GM21576 (cell line): Measurements from ENCODE around the gene AGFG1.
"Not testable (repeated sequence)": the region's sequence is repeated elsewhere in the genome, so short reads cannot be mapped to it uniquely, and the experiment has no call there.

Source experiments
- ATAC-seq: cut with Tn5 transposase; IDR thresholded peaks from one replicate; pipeline ENCODE4 v1.9.1; 2021; ENCODE audit warnings: mild to moderate bottlenecking, moderate library complexity; ENCODE audit not compliant: unreplicated experiment

AGFG1 gene

DNA sequence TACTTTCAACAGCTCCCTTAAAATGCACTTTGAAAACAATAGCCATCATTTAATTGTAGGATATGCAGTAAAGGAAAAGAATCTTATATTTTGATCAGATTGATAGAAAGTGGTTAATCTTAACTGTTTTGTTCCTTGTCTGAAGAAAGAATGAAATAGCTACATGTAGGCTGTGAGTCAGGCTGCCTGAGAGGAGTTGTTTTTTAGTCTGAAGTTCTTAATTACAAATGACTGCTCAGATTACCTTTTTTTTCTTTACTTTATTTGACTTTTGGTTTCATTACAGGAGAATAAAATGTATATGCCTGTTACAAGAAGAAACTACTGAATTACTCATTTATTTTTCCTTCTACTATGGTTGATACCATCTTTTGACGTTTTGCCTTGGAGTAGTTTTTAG is 56.8 kb downstream of the AGFG1 start:
- ATAC-seq, result no peak

DNA sequence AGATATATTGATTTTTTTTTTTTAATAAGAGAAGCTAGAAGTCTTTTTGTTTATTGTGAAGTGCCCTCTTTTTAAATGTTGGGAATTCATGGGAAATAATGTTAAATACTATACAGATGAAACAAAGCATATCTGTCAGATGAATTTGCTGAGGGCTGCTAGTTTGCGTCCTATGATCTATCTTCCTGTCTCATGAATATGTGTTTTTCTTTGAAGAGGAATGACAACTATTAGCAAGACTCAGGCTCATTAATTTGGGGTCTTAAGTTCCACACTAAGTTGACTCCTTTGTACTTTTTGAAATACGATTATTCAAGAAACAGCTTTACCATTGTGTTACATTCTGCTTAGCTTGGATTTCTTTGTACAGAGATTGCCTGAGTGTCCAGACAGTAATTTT is 57.9 kb downstream of the AGFG1 start:
- ATAC-seq, result no peak

GRCh38 chr2:227534714-227535113 is 62.8 kb downstream of the AGFG1 start:
- ATAC-seq, result peak; percentile 90

- no peak for ATAC-seq
These were observed 64.5 kb downstream of the AGFG1 start for GRCh38 chr2:227536445-227536844.

DNA sequence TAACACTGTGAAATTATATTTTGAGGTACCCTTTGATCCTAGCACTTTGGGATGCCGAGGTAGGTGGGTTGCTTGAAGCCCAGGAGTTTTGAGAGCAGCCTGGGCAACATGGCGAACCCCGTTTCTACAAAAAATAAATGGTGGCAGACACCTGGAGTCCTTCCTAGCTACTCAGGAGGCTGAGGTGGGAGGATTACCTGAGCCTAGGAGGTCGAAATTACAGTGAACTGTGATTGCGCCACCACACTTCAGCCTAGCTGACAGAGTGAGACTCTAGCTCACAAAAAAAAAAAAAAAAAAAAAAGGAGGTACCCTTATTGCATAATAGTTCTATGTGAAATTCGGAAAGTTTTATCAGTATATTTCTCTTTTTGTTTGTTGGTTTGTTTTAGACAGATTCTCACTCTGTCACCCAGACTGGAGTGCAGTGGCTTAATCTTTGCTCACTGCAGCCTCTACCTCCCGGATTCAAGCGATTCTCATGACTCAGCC is 67.6 kb downstream of the AGFG1 start:
- no peak for ATAC-seq

GRCh38 chr2:227540352-227540751 is 68.4 kb downstream of the AGFG1 start:
- not testable (repeated sequence) for ATAC-seq

DNA sequence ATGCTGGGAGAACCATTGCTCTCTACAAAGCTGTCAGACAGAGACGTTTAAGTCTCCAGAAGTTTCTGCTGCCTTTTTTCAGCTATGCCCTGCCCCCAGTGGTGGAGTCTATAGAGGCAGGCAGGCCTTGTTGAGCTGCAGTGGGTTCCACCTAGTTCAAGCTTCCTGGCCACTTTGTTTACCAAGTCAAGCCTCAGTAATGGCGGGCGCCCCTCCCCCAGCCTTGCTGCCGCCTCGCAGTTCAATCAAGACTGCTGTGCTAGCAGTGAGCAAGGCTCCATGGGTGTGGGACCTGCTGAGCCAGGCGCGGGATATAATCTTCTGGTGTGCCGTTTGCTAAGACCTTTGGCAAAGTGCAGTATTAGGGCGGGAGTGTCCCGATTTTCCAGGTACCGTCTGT is 74.0 kb downstream of the AGFG1 start:
- ATAC-seq, result no peak

DNA sequence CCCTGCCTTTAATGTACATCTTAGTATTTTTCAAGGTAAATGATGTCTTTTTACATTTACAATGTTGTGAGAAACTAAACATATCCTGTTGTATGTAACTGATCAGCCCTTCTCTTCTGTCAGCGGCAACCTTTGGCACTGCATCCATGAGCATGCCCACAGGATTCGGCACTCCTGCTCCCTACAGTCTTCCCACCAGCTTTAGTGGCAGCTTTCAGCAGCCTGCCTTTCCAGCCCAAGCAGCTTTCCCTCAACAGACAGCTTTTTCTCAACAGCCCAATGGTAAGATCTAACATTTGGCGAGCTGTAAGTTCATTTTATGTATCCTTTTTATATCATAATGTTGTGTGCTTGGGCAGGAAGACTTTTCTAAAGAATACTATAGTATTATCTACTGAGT is 79.9 kb downstream of the AGFG1 start:
- ATAC-seq, result no peak

DNA sequence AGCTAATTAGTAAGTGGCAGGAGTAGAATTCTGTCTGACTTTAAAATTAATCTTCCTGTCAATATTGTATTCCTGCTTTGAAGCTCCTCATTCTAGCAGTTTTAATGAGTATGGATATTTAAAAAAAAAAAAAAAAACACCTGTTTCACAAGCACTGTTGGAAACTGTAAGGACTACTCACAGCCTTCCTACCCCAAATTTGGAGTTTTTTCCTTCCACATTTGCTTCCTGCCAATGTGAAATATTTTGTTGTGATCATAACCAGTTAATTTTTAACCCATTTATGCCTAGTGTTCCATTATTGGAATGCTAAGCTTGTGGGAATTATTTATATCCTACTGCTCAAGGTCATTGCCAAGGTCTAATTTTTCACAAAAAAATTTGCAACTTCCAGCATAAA is 90.6 kb downstream of the AGFG1 start:
- no peak for ATAC-seq

DNA sequence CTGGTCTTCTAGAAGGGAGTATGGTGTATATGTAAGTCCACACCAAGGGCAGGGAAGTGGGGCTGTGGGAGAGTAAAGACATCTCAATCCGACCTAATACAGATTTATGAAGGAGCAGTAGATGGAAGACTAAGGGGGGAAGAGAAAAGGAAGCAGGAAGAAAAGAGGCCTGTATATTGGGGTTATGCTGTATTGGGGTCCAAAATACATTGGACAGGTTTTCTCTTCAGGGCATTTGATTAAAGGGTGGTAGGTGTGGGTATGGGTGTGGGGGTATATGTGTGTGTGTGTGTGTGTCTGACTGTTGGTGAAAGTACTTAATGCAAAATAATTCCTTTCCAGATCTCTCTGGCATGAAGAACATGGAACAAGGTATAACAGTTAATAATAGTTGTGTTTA is 93.1 kb downstream of the AGFG1 start:
- no peak for ATAC-seq

GRCh38 chr2:227566012-227566411 is 94.1 kb downstream of the AGFG1 start:
- ATAC-seq, result no peak

GRCh38 chr2:227568852-227569169 is 96.9 kb downstream of the AGFG1 start:
- no peak for ATAC-seq

DNA sequence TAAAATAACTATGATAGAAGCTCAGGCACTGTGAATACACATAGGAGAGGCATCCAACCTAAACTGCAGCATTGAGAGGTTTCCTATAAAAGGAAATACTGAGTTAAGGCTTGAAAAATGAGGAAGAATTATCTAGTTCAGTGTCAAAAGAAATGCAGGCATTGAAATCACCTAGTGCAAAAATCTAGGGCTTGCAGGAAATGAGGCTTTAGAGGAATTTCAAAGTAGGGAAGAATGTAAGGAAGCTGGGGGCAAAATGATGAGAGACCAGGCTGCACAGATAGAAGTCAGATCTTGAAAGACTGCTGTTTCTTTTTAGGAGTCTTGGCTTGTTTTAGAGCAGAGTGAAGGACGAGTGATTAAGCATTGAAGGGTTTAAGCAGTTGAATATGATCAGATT is 98.7 kb downstream of the AGFG1 start:
- no peak for ATAC-seq

- no peak for ATAC-seq
These were observed 104.2 kb downstream of the AGFG1 start for GRCh38 chr2:227576110-227576509.

DNA sequence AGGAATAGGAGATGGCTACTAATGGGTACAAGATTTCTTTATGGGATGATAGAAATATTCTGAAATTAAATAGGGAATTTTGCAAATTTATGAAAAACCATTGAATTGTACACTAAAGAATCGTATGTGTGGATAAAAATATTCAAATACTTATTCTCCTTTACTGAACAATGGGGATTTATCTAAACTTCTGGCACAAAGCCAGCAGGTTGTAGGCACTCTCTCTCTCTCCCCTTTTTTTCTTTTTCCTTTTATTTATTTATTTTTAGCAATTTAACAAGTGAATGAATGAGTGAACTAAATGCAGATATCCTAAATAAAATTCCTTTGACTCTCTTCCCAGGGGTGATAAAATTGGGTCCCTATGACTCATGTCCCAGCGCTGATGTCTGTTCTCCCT is 104.9 kb downstream of the AGFG1 start:
- ATAC-seq, result no peak

GRCh38 chr2:227577555-227577954 is 105.6 kb downstream of the AGFG1 start:
- ATAC-seq, result no peak

GRCh38 chr2:227578642-227579041 is 106.7 kb downstream of the AGFG1 start:
- no peak for ATAC-seq

DNA sequence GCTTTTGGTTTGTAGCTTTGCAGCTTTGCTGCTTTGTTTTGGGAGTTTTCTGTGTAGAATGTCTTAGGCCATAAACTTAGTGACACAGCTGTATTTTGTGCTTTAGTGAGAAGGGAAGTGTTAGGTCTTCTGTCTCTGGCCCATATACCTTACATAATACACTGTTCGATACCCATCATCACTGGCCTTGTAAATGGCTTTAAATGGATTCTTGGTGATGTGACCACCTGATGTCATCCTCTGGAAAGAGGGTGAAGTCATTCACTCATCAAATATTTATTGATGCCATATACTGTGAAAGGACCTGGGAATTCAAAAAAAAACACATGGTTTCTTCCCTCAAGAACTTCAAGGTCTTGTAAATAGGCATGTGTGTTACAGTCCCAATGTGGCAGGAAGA is 107.8 kb downstream of the AGFG1 start:
- ATAC-seq, result no peak

GRCh38 chr2:227582369-227582768 is 110.4 kb downstream of the AGFG1 start:
- ATAC-seq, result no peak

DNA sequence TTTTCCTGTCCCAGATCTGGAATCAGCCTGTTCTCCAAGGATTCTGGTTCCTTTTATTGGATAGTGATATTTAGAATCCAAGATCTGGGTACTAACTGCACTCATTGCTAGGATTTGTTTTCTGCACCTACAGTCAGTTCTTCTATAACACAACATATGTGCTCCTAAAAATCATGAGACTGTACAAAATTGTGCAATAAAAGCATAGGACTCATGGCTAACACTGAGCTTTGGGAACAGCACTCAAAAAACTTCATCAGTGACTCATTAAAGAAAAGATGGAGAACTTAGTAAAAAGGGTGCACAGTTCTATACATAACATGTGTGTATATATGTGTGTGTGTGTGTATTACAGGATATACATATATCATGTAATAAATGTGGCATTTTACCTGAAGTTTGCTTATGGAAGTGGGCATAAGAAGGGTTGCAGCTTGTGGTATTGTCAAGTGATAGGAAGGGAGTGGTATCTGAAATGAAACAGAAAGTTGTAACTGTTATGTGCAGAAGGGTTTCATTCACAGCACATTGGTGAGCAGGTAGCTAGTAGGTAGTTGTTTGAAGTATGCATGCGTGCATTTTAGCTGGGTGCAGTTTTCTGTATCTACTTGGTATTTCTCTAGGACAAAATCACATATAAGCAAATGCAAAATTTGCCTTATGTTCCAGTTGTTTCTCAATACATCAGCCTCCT is 120.9 kb downstream of the AGFG1 start:
- ATAC-seq, result peak; percentile 81

DNA sequence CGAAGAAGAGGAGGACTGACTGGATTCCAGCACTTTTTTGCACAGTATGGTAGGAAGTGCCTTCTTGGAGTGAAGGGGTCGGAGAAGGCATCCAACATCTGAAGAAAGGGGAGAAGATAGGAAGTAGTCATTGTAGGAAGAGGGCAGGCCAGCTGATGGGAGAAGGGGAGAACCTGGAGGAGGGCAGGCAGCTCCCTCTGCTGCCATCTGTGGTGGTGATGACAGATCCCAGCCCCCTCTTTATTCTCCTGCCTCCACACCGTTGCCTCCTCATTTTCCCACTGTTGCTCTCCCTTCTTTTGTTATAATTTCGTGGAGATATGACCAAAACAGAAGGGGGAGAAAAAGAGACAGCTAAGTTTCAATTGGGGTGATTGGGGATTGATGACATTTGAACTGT is 123.8 kb downstream of the AGFG1 start:
- ATAC-seq, result no peak

GRCh38 chr2:227597036-227597435 is 125.1 kb downstream of the AGFG1 start:
- no peak for ATAC-seq

GRCh38 chr2:227597998-227598397 is 126.0 kb downstream of the AGFG1 start:
- ATAC-seq, result no peak
